ENCODE data around the gene FAM170A.

DNA sequence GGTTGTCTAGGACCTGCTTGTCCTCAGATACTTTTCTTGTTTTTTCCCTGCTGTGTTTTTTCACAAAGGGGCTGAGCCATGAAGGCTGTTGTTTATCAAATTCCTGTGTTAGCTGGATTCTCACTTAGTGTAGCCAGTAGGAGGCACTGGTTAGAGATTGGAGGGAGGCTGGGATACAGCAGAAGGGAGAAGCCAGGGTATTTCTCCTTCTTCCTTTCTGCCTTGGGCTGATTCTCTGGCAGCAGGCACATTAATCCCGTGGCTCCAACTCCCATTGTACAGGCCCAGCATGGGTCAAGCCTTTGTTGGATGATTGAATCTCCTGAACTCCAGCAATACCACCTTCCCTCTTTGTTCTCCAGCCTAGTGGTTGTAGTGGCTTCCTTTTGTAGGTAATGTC lies 46.4 kb upstream of the FAM170A start:
- TF ChIP-seq POLR2A (IDR thresholded peaks at IDR 0.05): no peak
- TF ChIP-seq CTCF (IDR thresholded peaks at IDR 0.05): no peak
- TF ChIP-seq POLR2AphosphoS5 (IDR thresholded peaks at IDR 0.05; ENCODE audit: insufficient read depth in 1 of 2, low read depth in 1 of 2): no peak

Measured in vagina (tissue), 2 donors.